Activated B cell treated with CpG ODN at 0.5 μM for 24 hours (primary cell): ENCODE results near the gene NEK1. TPM values are rescaled to one million over a fixed set of nuclear protein-coding genes. Genes with fewer than 3 reads are reported as not detected.

Experiments
- ATAC-seq: fragments of 200-7000 bp; cut with Tn5 transposase; one replicate; pipeline ENCODE4 v1.10.0; 2021; ENCODE audit warnings: low read depth, mild to moderate bottlenecking, moderate library complexity
- CTCF ChIA-PET: fragments of 350-600 bp; sonication (Branson Sonifier 250); formaldehyde crosslinking; loops from one replicate; lab custom pipeline; 2021; ENCODE audit warnings: antibody characterized with exemption; lab: Charles Lee
- POLR2A ChIA-PET: fragments of 350-600 bp; sonication (Branson Sonifier 250); formaldehyde crosslinking; loops from one replicate; lab custom pipeline; 2021; ENCODE audit warnings: antibody characterized with exemption; lab: Charles Lee
- DNase-seq: peaks from one replicate; pipeline ENCODE4 v3.0.0; 2022
- H3K27ac Mint-ChIP-seq: one replicate; pipeline ENCODE4 v1.8.0; 2020; ENCODE audit warnings: mixed read lengths
- H3K27me3 Mint-ChIP-seq: one replicate; pipeline ENCODE4 v1.8.0; 2021; ENCODE audit warnings: mixed read lengths
- H3K36me3 Mint-ChIP-seq: one replicate; pipeline ENCODE4 v1.8.0; 2021; ENCODE audit warnings: low read depth, mixed read lengths
- H3K4me1 Mint-ChIP-seq: one replicate; pipeline ENCODE4 v1.8.0; 2021; ENCODE audit warnings: mixed read lengths
- H3K4me3 Mint-ChIP-seq: one replicate; pipeline ENCODE4 v1.8.0; 2020; ENCODE audit warnings: mild to moderate bottlenecking, mixed read lengths
- H3K9me3 Mint-ChIP-seq: one replicate; pipeline ENCODE4 v1.8.0; 2020; ENCODE audit warnings: mixed read lengths
- CTCF ChIP-seq: fragments of 200-600 bp; IDR thresholded peaks from one replicate; pipeline ENCODE4 v1.8.0; 2022; ENCODE audit warnings: antibody characterized with exemption, mild to moderate bottlenecking
- intact Hi-C: fragments of 100-400 bp; cut with micrococcal nuclease; formaldehyde crosslinking; loops from one replicate; pipeline ENCODE4 v1.15.1; 2024
- total RNA-seq: library from RNA; stranded (reverse); gene quantifications from 2 replicates; pipeline ENCODE4 v1.2.3, GENCODE V29; 2022

NEK1 gene
- total RNA-seq, 1 donor from 2014 or later, result 14.3 TPM

- no peaks in the 10 kb centered on the region for H3K27me3 Mint-ChIP-seq
- no peak overlapping the region for H3K4me3 Mint-ChIP-seq
- no peaks in the 10 kb centered on the region for H3K4me1 Mint-ChIP-seq
- ChIA-PET CTCF (interaction anchor here (1.1 to 1.5 kb wide), 3 partner anchors 469 to 571 kb away, joined by 3 to 14 read pairs (median 3); no protein-coding TSS in a partner anchor), POLR2A (no interaction called here)
- ATAC-seq (no peak), DNase-seq (no peak)
- peaks cover 14% of the 10 kb centered on the region for H3K36me3 Mint-ChIP-seq
- intact Hi-C loops, result loop anchor here (1.0 kb wide), 1 partner anchor 979 kb away; no protein-coding TSS in a partner anchor
- no peak overlapping the region for H3K27ac Mint-ChIP-seq
- H3K9me3 Mint-ChIP-seq, result peaks cover 11% of the 10 kb centered on the region
- TF ChIP-seq CTCF, result no peak
Measured at GRCh38 chr4:169493164-169493524, 119.2 kb downstream of the NEK1 start.

- H3K27me3 Mint-ChIP-seq, result no peaks in the 10 kb centered on the region
Measured at GRCh38 chr4:169492436-169493163, 119.8 kb downstream of the NEK1 start.

GRCh38 chr4:169491211-169491610 lies 121.2 kb downstream of the NEK1 start:
- ATAC-seq, result no peak
- no peak for DNase-seq
- POLR2A ChIA-PET, result no interaction called here
- no peak for TF ChIP-seq CTCF
- Mint-ChIP-seq H3K36me3 (peaks cover 14% of the 10 kb centered on the region), H3K4me1 (no peaks in the 10 kb centered on the region), H3K9me3 (peaks cover 11% of the 10 kb centered on the region), H3K27ac (no peak overlapping the region), H3K4me3 (no peak overlapping the region), H3K27me3 (no peaks in the 10 kb centered on the region)
- intact Hi-C loops, result no loop called here
- CTCF ChIA-PET, result interaction anchor here (5.7 kb wide), 1 partner anchor 568 kb away, joined by 37 read pairs; no protein-coding TSS in a partner anchor

More at GRCh38 chr4:169492436-169493163, 119.8 kb downstream of the NEK1 start:
- CTCF ChIA-PET, result interaction anchor here (1.1 to 5.7 kb wide), 4 partner anchors 468 to 571 kb away, joined by 3 to 37 read pairs (median 8); no protein-coding TSS in a partner anchor
- H3K4me1 Mint-ChIP-seq, result no peaks in the 10 kb centered on the region
- TF ChIP-seq CTCF, result no peak
- H3K27ac Mint-ChIP-seq, result no peak overlapping the region
- intact Hi-C loops, result loop anchor here (1.0 kb wide), 1 partner anchor 978 kb away; no protein-coding TSS in a partner anchor
- no peak overlapping the region for H3K4me3 Mint-ChIP-seq
- peaks cover 14% of the 10 kb centered on the region for H3K36me3 Mint-ChIP-seq
- POLR2A ChIA-PET, result no interaction called here
- ATAC-seq (peak; percentile 34), DNase-seq (no peak)
- peaks cover 11% of the 10 kb centered on the region for H3K9me3 Mint-ChIP-seq

- ATAC-seq (no peak), DNase-seq (no peak)
- Mint-ChIP-seq H3K4me3 (no peak overlapping the region), H3K36me3 (peaks cover 16% of the 10 kb centered on the region), H3K4me1 (no peaks in the 10 kb centered on the region), H3K9me3 (peaks cover 11% of the 10 kb centered on the region), H3K27ac (no peak overlapping the region), H3K27me3 (no peaks in the 10 kb centered on the region)
- intact Hi-C loops, result loop anchor here (5.0 to 10.0 kb wide), 2 partner anchors 405 to 902 kb away; no protein-coding TSS in a partner anchor
- no peak for TF ChIP-seq CTCF
- POLR2A ChIA-PET, result no interaction called here
- CTCF ChIA-PET, result interaction anchor here (1.0 to 5.7 kb wide), 2 partner anchors 480 to 566 kb away, joined by 3 to 37 read pairs; no protein-coding TSS in a partner anchor
Measured at GRCh38 chr4:169489306-169489705, 123.1 kb downstream of the NEK1 start.
